HCT116 (cell line): ENCODE measurements around the gene ZNF628. TPM values are rescaled to one million over a fixed set of nuclear protein-coding genes. Genes with fewer than 3 reads are reported as not detected.

Source experiments
- ATAC-seq: fragments of 200-7000 bp; cut with Tn5 transposase; 2 replicates; pipeline ENCODE4 v1.9.1; 2020; ENCODE audit warnings: mild to moderate bottlenecking, moderate library complexity
- BruUV-seq: library from RNA; stranded (reverse); fragments of 400-500 nt; replicated peaks from 2 replicates; lab custom pipeline; 2021; lab: Mats Ljungman, UMichigan
- CTCF ChIA-PET: fragments of 300-600 bp; sonication (Branson Sonifier 250); formaldehyde crosslinking; loops from one replicate; lab custom pipeline; 2021; ENCODE audit warnings: antibody characterized with exemption; lab: Charles Lee
- POLR2A ChIA-PET: fragments of 300-600, 350-600 bp; sonication (Branson Sonifier 250); formaldehyde crosslinking; loops from one replicate; lab custom pipeline; 2021; ENCODE audit warnings: antibody characterized with exemption; lab: Charles Lee
- RAD21 ChIA-PET, 2 experiments: fragments of 300-600 bp; sonication (Branson Sonifier 250); formaldehyde crosslinking; loops; one replicate each; lab custom pipeline; 2023; ENCODE audit warnings: low total read pairs in 2 of 2; ENCODE audit not compliant: uncharacterized antibody in 2 of 2, unreplicated experiment in 2 of 2, low non-redundant PET in 1 of 2; lab: Charles Lee
- DNase-seq: peaks from one replicate; pipeline ENCODE4 v3.0.0-alpha.2; 2010; ENCODE audit warnings: low read depth, low spot score
- H2AFZ ChIP-seq: fragments of 200-600 bp; shearing (Covaris generic), sonication (generic); 2 replicates; pipeline ENCODE4 v1.6.1; 2017; ENCODE audit warnings: low read depth, mixed run types, mixed read lengths, antibody characterized with exemption, low read length; ENCODE audit not compliant: poor library complexity, severe bottlenecking
- H3K27ac ChIP-seq: 2 replicates; pipeline ENCODE4 v1.5.1; 2012; ENCODE audit warnings: low read depth, low read length
- H3K27me3 ChIP-seq: fragments of 200-600 bp; sonication (generic); 2 replicates; pipeline ENCODE4 v1.6.1; 2016; ENCODE audit warnings: mixed run types, low read length, mixed read lengths; ENCODE audit not compliant: insufficient read depth
- H3K36me3 ChIP-seq, 2 experiments: fragments of 200-500 bp in 1 of 2; fragments of 200-600 bp in 1 of 2; sonication (Bioruptor generic) in 1 of 2; sonication (generic) in 1 of 2; 2 replicates each; pipeline versions ENCODE4 v1.5.1 to v1.6.1; 2014 to 2016; ENCODE audit warnings: low read length in 2 of 2, inconsistent platforms in 1 of 2, mixed read lengths in 1 of 2, mixed run types in 1 of 2; ENCODE audit not compliant: insufficient read depth in 2 of 2, control insufficient read depth in 1 of 2
- H3K4me1 ChIP-seq, 2 experiments: fragments of 200-600 bp in 1 of 2; sonication (generic) in 1 of 2; 2 replicates each; pipeline versions ENCODE4 v1.5.1 to v1.6.1; 2012 to 2017; ENCODE audit warnings: low read length in 2 of 2, inconsistent platforms in 1 of 2, mild to moderate bottlenecking in 1 of 2, mixed read lengths in 1 of 2, mixed run types in 1 of 2, moderate library complexity in 1 of 2; ENCODE audit not compliant: insufficient read depth in 2 of 2, control insufficient read depth in 1 of 2
- H3K4me2 ChIP-seq: fragments of 200-600 bp; sonication (generic); 2 replicates; pipeline ENCODE4 v1.6.1; 2017; ENCODE audit warnings: mixed run types, low read length, mixed read lengths
- H3K4me3 ChIP-seq, 2 experiments: fragments of 200-600 bp in 1 of 2; sonication (generic) in 1 of 2; replicated peaks in 1 of 2; 2 replicates each; pipeline ENCODE4 v1.5.1; 2011 to 2016; ENCODE audit warnings: low read length in 2 of 2, control low read depth in 1 of 2, low read depth in 1 of 2, mild to moderate bottlenecking in 1 of 2, mixed read lengths in 1 of 2, mixed run types in 1 of 2
- H3K79me2 ChIP-seq: fragments of 200-600 bp; sonication (generic); 2 replicates; pipeline ENCODE4 v1.6.1; 2017; ENCODE audit warnings: mild to moderate bottlenecking, mixed run types, low read length, moderate library complexity, mixed read lengths; ENCODE audit not compliant: insufficient read depth
- H3K9ac ChIP-seq: fragments of 200-600 bp; sonication (generic); 2 replicates; pipeline ENCODE4 v1.6.1; 2016; ENCODE audit warnings: low read length, mixed read lengths
- H3K9me2 ChIP-seq: fragments of 200-600 bp; sonication (generic), shearing (Covaris generic); 2 replicates; pipeline ENCODE4 v1.6.1; 2017; ENCODE audit warnings: mixed run types, mild to moderate bottlenecking, moderate library complexity; ENCODE audit not compliant: insufficient read depth
- H3K9me3 ChIP-seq, 2 experiments: fragments of 200-500 bp in 1 of 2; fragments of 200-600 bp in 1 of 2; sonication (Bioruptor generic) in 1 of 2; sonication (generic) in 1 of 2; 2 replicates each; pipeline ENCODE4 v1.6.1; 2014 to 2017; ENCODE audit warnings: low read length in 2 of 2, mixed read lengths in 2 of 2, inconsistent platforms in 1 of 2, low read depth in 1 of 2, mild to moderate bottlenecking in 1 of 2, mixed run types in 1 of 2, moderate library complexity in 1 of 2; ENCODE audit not compliant: control insufficient read depth in 1 of 2, insufficient read depth in 1 of 2
- H4K20me1 ChIP-seq: fragments of 200-600 bp; sonication (generic), shearing (Covaris generic); 2 replicates; pipeline ENCODE4 v1.6.1; 2017; ENCODE audit warnings: mixed run types, mild to moderate bottlenecking, moderate library complexity; ENCODE audit not compliant: insufficient read depth
- ELF1 ChIP-seq: IDR thresholded peaks from 2 replicates; pipeline ENCODE4 v1.6.1; 2012; ENCODE audit warnings: low read depth, borderline replicate concordance
- POLR2AphosphoS5 ChIP-seq: IDR thresholded peaks from 2 replicates; pipeline ENCODE4 v1.6.1; 2011; ENCODE audit warnings: mild to moderate bottlenecking, low read depth, low read length, moderate library complexity
- SIN3A ChIP-seq: IDR thresholded peaks from 2 replicates; pipeline ENCODE4 v1.6.1; 2012; ENCODE audit warnings: low read depth
- SP1 ChIP-seq: IDR thresholded peaks from 2 replicates; pipeline ENCODE4 v1.6.1; 2012; ENCODE audit warnings: low read depth
- ZFX ChIP-seq: fragments of 450-650 bp; IDR thresholded peaks from 2 replicates; pipeline ENCODE4 v1.6.1; 2017
- intact Hi-C: fragments of 100-400 bp; cut with micrococcal nuclease; formaldehyde crosslinking; loops from 2 replicates; pipeline ENCODE4 v1.10.0; 2022
- total RNA-seq: library from RNA; stranded (reverse); gene quantifications from one replicate; pipeline ENCODE4 v1.2.1, GENCODE V29; 2021; ENCODE audit not compliant: unreplicated experiment
- TF ChIP-seq, protein P1 (sequence below): IDR thresholded peaks from 2 replicates; pipeline ENCODE4 v1.6.1; 2012; ENCODE audit warnings: low read depth
- TF ChIP-seq, protein P2 (sequence below), 3 experiments: fragments of 200-600 bp in 1 of 3; sonication (generic) in 1 of 3; IDR thresholded peaks in 2 of 3; conservative IDR thresholded peaks in 1 of 3; 2 replicates each; pipeline ENCODE4 v1.5.1; 2012 to 2017; ENCODE audit warnings: low read depth in 2 of 3, low read length in 2 of 3, antibody characterized with exemption in 1 of 3, borderline replicate concordance in 1 of 3, control low read depth in 1 of 3, mild to moderate bottlenecking in 1 of 3, mixed read lengths in 1 of 3, mixed run types in 1 of 3, moderate library complexity in 1 of 3; ENCODE audit not compliant: insufficient read depth in 1 of 3

Gene ZNF628
- total RNA-seq, 1 experiment from 2014 or later = 14.9 TPM

DNA sequence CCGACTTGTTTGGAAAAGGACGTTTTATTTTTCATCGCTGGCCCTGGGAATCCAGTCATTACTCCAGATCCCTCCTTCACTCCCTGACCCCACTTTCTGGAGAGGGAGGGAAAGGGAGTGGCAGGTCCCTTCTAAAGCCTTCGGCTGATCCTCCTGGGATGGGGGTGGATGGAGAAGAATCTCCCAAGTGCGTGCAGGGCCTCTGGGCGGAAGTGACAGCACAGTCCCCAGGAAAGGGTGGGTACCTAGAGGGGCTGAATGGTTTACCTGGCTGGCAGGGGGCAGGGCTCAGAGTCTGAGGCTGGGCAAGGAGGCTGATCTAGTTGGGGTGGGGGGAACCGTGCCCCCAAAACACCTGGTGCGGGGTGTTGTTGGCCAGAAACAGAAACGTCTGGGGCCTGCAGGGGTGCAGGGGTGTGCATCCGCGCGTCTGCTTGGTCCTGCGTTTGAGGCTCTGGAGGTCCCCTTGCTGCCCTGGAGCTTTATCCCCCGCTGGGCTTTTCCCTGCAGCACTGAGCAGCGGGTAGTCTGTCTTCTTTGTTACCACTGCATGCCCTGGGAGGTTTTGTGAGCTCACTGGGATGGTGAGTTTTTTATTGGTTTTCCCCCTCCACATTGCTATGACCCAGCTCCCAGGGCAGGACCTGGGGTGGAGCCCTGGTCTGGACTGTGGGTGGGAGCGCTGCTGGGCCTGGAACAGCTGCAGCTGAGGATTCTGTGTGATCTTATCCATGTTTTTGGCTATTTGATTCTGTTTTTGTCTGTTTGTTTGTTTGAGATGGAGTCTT, 3.0 kb upstream of the ZNF628 start (continued):
- TF ChIP-seq POLR2AphosphoS5 = peak; percentile 81
- TF ChIP-seq, protein P1, sequence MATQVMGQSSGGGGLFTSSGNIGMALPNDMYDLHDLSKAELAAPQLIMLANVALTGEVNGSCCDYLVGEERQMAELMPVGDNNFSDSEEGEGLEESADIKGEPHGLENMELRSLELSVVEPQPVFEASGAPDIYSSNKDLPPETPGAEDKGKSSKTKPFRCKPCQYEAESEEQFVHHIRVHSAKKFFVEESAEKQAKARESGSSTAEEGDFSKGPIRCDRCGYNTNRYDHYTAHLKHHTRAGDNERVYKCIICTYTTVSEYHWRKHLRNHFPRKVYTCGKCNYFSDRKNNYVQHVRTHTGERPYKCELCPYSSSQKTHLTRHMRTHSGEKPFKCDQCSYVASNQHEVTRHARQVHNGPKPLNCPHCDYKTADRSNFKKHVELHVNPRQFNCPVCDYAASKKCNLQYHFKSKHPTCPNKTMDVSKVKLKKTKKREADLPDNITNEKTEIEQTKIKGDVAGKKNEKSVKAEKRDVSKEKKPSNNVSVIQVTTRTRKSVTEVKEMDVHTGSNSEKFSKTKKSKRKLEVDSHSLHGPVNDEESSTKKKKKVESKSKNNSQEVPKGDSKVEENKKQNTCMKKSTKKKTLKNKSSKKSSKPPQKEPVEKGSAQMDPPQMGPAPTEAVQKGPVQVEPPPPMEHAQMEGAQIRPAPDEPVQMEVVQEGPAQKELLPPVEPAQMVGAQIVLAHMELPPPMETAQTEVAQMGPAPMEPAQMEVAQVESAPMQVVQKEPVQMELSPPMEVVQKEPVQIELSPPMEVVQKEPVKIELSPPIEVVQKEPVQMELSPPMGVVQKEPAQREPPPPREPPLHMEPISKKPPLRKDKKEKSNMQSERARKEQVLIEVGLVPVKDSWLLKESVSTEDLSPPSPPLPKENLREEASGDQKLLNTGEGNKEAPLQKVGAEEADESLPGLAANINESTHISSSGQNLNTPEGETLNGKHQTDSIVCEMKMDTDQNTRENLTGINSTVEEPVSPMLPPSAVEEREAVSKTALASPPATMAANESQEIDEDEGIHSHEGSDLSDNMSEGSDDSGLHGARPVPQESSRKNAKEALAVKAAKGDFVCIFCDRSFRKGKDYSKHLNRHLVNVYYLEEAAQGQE = no peak
- TF ChIP-seq, all 23 proteins: peak for 4

DNA sequence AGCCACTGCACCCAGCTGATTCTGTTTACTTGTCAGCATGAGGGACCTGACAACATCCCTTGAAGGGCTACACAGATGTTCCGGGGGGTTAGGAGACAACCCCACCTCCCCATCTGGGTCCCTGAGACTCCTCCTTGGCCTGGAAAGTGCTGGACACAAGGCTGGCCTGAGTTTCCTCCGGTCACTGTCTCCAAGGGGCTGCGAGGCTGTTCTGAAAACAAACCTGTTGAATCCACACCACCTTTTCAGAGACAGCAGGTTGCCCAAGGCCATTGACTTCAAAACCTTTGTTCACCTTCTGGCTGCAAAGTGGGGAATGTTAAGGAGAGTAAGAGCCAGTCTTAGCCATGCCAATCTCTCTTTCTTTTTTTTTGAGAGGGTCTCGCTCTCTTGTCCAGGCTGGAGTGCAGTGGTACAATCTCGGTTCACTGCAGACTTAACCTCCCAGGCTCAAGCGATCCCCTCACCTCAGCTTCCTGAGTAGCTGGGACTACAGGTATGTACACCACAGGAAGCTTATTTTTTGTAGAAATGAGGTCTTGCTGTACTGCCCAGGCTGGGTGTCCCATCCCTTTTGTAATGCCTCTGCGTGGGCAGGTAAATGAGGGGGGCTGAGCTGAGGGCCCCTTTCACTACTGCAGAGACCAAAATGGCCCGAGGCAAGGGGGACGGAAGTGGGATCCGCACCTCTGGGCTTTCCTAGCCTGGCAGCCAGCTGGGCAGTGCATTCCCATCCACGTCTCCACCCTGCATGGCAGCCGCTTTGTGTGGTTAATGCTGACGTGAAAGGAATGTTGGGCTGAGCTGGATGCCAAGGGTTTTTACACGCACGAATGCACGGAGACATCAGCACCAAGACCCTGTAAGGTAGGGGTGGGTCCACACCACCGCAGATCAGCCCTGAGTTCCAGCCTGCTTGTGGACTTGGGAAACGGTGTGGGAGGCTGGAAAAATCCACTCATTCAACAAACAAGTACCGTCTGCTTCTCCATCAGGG, 1.9 kb upstream of the ZNF628 start:
- Histone ChIP-seq H3K79me2 (peaks cover 44% of the 10 kb centered on the region), H3K4me1 (peaks cover 37 to 58% of the 10 kb centered on the region in 2 experiments), H3K9me3 (no peaks in the 10 kb centered on the region), H3K9ac (peak overlapping the region; percentile 90), H3K27ac (peak overlapping the region; percentile 98), H4K20me1 (no peaks in the 10 kb centered on the region), H2AFZ (no peak overlapping the region), H3K36me3 (peaks cover 0 to 11% of the 10 kb centered on the region in 2 experiments; a peak in 2 of 4 replicates), H3K27me3 (no peaks in the 10 kb centered on the region), H3K4me2 (peak overlapping the region; percentile 87), H3K4me3 (peak overlapping the region in 1 of 2 experiments; percentile 1; a peak in 1 of 4 replicates), H3K9me2 (no peaks in the 10 kb centered on the region)
- intact Hi-C loops = no loop called here
- TF ChIP-seq, protein P2, sequence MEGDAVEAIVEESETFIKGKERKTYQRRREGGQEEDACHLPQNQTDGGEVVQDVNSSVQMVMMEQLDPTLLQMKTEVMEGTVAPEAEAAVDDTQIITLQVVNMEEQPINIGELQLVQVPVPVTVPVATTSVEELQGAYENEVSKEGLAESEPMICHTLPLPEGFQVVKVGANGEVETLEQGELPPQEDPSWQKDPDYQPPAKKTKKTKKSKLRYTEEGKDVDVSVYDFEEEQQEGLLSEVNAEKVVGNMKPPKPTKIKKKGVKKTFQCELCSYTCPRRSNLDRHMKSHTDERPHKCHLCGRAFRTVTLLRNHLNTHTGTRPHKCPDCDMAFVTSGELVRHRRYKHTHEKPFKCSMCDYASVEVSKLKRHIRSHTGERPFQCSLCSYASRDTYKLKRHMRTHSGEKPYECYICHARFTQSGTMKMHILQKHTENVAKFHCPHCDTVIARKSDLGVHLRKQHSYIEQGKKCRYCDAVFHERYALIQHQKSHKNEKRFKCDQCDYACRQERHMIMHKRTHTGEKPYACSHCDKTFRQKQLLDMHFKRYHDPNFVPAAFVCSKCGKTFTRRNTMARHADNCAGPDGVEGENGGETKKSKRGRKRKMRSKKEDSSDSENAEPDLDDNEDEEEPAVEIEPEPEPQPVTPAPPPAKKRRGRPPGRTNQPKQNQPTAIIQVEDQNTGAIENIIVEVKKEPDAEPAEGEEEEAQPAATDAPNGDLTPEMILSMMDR (IDR thresholded peaks at IDR 0.05 in 2 of 3, conservative IDR thresholded peaks at IDR 0.05 in 1 of 3; ENCODE audit: borderline replicate concordance in 1 of 3, insufficient read depth in 1 of 3, low read depth in 2 of 3, low read length in 2 of 3) = no peak
- TF ChIP-seq ELF1 = no peak
- no peak for TF ChIP-seq POLR2AphosphoS5
- TF ChIP-seq SP1 = no peak
- no peak for TF ChIP-seq SIN3A
- TF ChIP-seq ZFX = no peak
- ATAC-seq (no peak), DNase-seq (no peak)
- POLR2A ChIA-PET = interaction anchor here (1.0 to 1.7 kb wide), 2 partner anchors 10 to 13 kb away, joined by 6 read pairs; partner anchors contain the start of genes ISOC2 and NAT14
- CTCF ChIA-PET = no interaction called here
- BruUV-seq = no TSS peak
- RAD21 ChIA-PET = interaction anchor here in 1 of 2 experiments (0.5 kb wide), 1 partner anchor 156 kb away, joined by 4 read pairs; no protein-coding TSS in a partner anchor
